WTC11 (cell line): ENCODE results near the gene KCNAB3. TPM values are rescaled to one million over a fixed set of nuclear protein-coding genes. Genes with fewer than 3 reads are reported as not detected.

Source experiments
- ATAC-seq: fragments of 200-7000 bp; cut with Tn5 transposase; 2 replicates; pipeline ENCODE4 v1.10.0; 2021; ENCODE audit warnings: mild to moderate bottlenecking, moderate library complexity
- CTCF ChIA-PET: fragments of 300-600 bp; sonication (Branson Sonifier 250); formaldehyde crosslinking; loops from one replicate; lab custom pipeline; 2021; ENCODE audit warnings: antibody characterized with exemption; lab: Charles Lee
- POLR2A ChIA-PET: fragments of 350-600 bp; sonication (Branson Sonifier 250); formaldehyde crosslinking; loops from one replicate; lab custom pipeline; 2021; ENCODE audit warnings: antibody characterized with exemption; lab: Charles Lee
- DNase-seq: peaks from one replicate; pipeline ENCODE4 v3.0.0; 2021; ENCODE audit warnings: low spot score
- H3K27ac Mint-ChIP-seq: 2 replicates; pipeline ENCODE4 v1.8.0; 2021; ENCODE audit warnings: mixed read lengths
- H3K27me3 Mint-ChIP-seq: 2 replicates; pipeline ENCODE4 v1.8.0; 2021; ENCODE audit warnings: low read depth, mild to moderate bottlenecking, moderate library complexity, mixed read lengths
- H3K36me3 Mint-ChIP-seq: 2 replicates; pipeline ENCODE4 v1.8.0; 2021; ENCODE audit warnings: mixed read lengths
- H3K4me1 Mint-ChIP-seq: 2 replicates; pipeline ENCODE4 v1.8.0; 2022; ENCODE audit warnings: mixed read lengths
- H3K4me3 Mint-ChIP-seq: 2 replicates; pipeline ENCODE4 v1.8.0; 2021; ENCODE audit warnings: mild to moderate bottlenecking, moderate library complexity, mixed read lengths
- H3K9me3 Mint-ChIP-seq: 2 replicates; pipeline ENCODE4 v1.8.0; 2021; ENCODE audit warnings: mixed read lengths
- CBFB ChIP-seq: sonication (generic); formaldehyde crosslinking; IDR thresholded peaks from 2 replicates; pipeline ENCODE4 v1.8.1; 2022; ENCODE audit warnings: mild to moderate bottlenecking, low read depth, missing genetic modification reagents
- CREB1 ChIP-seq: sonication (generic); formaldehyde crosslinking; IDR thresholded peaks from 2 replicates; pipeline ENCODE4 v1.8.0; 2023; ENCODE audit warnings: mild to moderate bottlenecking, missing genetic modification reagents
- ELF4 ChIP-seq: sonication (generic); formaldehyde crosslinking; IDR thresholded peaks from 2 replicates; pipeline ENCODE4 v1.8.1; 2022; ENCODE audit warnings: low read depth, mild to moderate bottlenecking, moderate library complexity, missing genetic modification reagents
- ESRRA ChIP-seq: sonication (generic); formaldehyde crosslinking; IDR thresholded peaks from 2 replicates; pipeline ENCODE4 v1.8.1; 2022; ENCODE audit warnings: mild to moderate bottlenecking, missing genetic modification reagents, borderline replicate concordance
- JUN ChIP-seq: sonication (generic); formaldehyde crosslinking; IDR thresholded peaks from 2 replicates; pipeline ENCODE4 v1.8.0; 2023; ENCODE audit warnings: mild to moderate bottlenecking, missing genetic modification reagents
- NFATC4 ChIP-seq: fragments of 250-450 bp; sonication (Bioruptor Pico); IDR thresholded peaks from 2 replicates; pipeline ENCODE4 v1.9.0; 2021; ENCODE audit warnings: mild to moderate bottlenecking
- NFYB ChIP-seq: sonication (generic); formaldehyde crosslinking; conservative IDR thresholded peaks from 2 replicates; pipeline ENCODE4 v1.8.0; 2022; ENCODE audit warnings: low read depth, missing genetic modification reagents
- NR1H2 ChIP-seq: sonication (generic); formaldehyde crosslinking; IDR thresholded peaks from 2 replicates; pipeline ENCODE4 v1.9.0; 2021; ENCODE audit warnings: mild to moderate bottlenecking, moderate library complexity, missing genetic modification reagents
- OVOL2 ChIP-seq: fragments of 250-450 bp; sonication (Bioruptor Pico); IDR thresholded peaks from 2 replicates; pipeline ENCODE4 v1.9.0; 2021; ENCODE audit warnings: mild to moderate bottlenecking, borderline replicate concordance
- PRDM15 ChIP-seq: sonication (generic); formaldehyde crosslinking; IDR thresholded peaks from 2 replicates; pipeline ENCODE4 v1.8.0; 2022; ENCODE audit warnings: missing genetic modification reagents
- RELA ChIP-seq: sonication (generic); formaldehyde crosslinking; IDR thresholded peaks from 2 replicates; pipeline ENCODE4 v1.8.1; 2022; ENCODE audit warnings: missing genetic modification reagents, mild to moderate bottlenecking, borderline replicate concordance
- ZNF423 ChIP-seq: fragments of 250-450 bp; sonication (Bioruptor Pico); IDR thresholded peaks from 2 replicates; pipeline ENCODE4 v2.1.2; 2022; ENCODE audit warnings: mild to moderate bottlenecking, moderate library complexity
- ZNF671 ChIP-seq: fragments of 250-450 bp; sonication (Bioruptor Pico); IDR thresholded peaks from 2 replicates; pipeline ENCODE4 v1.8.0; 2021; ENCODE audit warnings: mild to moderate bottlenecking
- total RNA-seq: library from RNA; stranded (reverse); gene quantifications from 3 replicates; pipeline ENCODE4 v1.2.3, GENCODE V29; 2021
- TF ChIP-seq, protein P1 (sequence below): sonication (generic); formaldehyde crosslinking; IDR thresholded peaks from 2 replicates; pipeline ENCODE4 v1.8.0; 2023; ENCODE audit warnings: mild to moderate bottlenecking, missing genetic modification reagents
- TF ChIP-seq, protein P2 (sequence below): fragments of 200-600 bp; IDR thresholded peaks from 2 replicates; pipeline ENCODE4 v1.8.0; 2022; ENCODE audit warnings: antibody characterized with exemption
- TF ChIP-seq, protein P3 (sequence below): sonication (generic); formaldehyde crosslinking; IDR thresholded peaks from 2 replicates; pipeline ENCODE4 v1.8.1; 2023; ENCODE audit warnings: mild to moderate bottlenecking, missing genetic modification reagents

Gene KCNAB3
- total RNA-seq, 1 experiment from 2014 or later = 3.2 TPM

DNA sequence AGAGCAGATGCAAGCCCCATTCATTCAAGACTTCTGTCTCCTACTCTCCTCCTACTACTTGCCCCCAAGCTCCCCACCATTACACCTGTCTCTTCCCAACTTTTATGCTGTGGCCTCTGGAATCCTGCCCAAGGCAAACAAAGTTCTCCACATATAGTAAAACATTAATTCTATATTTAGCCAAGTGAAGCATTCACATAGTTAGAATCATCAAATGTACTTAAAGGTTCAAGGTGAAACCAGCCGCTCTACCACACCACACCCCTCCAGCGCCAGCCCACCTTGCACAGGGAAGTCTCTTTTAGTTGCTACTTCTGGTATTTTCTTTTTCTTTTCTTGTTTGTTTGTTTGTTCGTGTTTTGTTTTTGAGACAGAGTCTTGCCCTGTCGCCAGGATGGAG, 47.4 kb upstream of the KCNAB3 start (continued):
- TF ChIP-seq PRDM15 (CRISPR knock-in tag) (no peak), ZNF671 (CRISPR knock-in tag) (no peak), OVOL2 (CRISPR knock-in tag) (no peak), CBFB (no peak), JUN (CRISPR knock-in tag) (no peak), RELA (CRISPR knock-in tag) (no peak)
- TF ChIP-seq, protein P1, sequence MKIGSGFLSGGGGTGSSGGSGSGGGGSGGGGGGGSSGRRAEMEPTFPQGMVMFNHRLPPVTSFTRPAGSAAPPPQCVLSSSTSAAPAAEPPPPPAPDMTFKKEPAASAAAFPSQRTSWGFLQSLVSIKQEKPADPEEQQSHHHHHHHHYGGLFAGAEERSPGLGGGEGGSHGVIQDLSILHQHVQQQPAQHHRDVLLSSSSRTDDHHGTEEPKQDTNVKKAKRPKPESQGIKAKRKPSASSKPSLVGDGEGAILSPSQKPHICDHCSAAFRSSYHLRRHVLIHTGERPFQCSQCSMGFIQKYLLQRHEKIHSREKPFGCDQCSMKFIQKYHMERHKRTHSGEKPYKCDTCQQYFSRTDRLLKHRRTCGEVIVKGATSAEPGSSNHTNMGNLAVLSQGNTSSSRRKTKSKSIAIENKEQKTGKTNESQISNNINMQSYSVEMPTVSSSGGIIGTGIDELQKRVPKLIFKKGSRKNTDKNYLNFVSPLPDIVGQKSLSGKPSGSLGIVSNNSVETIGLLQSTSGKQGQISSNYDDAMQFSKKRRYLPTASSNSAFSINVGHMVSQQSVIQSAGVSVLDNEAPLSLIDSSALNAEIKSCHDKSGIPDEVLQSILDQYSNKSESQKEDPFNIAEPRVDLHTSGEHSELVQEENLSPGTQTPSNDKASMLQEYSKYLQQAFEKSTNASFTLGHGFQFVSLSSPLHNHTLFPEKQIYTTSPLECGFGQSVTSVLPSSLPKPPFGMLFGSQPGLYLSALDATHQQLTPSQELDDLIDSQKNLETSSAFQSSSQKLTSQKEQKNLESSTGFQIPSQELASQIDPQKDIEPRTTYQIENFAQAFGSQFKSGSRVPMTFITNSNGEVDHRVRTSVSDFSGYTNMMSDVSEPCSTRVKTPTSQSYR = no peak
- TF ChIP-seq, all 79 proteins: peak for 0

GRCh38 chr17:7974638-7975131, 45.0 kb upstream of the KCNAB3 start:
- no peak for ATAC-seq
- no peak overlapping the region for H3K27ac Mint-ChIP-seq
- H3K9me3 Mint-ChIP-seq = peaks cover 18% of the 10 kb centered on the region
- H3K4me3 Mint-ChIP-seq = no peak overlapping the region
- no peak for TF ChIP-seq NR1H2
- no peak for TF ChIP-seq NFATC4 (CRISPR knock-in tag)
- no peak for TF ChIP-seq OVOL2 (CRISPR knock-in tag)
- no peak for TF ChIP-seq ELF4 (CRISPR knock-in tag)
- no peak for TF ChIP-seq NFYB (CRISPR knock-in tag)
- TF ChIP-seq, protein P2, sequence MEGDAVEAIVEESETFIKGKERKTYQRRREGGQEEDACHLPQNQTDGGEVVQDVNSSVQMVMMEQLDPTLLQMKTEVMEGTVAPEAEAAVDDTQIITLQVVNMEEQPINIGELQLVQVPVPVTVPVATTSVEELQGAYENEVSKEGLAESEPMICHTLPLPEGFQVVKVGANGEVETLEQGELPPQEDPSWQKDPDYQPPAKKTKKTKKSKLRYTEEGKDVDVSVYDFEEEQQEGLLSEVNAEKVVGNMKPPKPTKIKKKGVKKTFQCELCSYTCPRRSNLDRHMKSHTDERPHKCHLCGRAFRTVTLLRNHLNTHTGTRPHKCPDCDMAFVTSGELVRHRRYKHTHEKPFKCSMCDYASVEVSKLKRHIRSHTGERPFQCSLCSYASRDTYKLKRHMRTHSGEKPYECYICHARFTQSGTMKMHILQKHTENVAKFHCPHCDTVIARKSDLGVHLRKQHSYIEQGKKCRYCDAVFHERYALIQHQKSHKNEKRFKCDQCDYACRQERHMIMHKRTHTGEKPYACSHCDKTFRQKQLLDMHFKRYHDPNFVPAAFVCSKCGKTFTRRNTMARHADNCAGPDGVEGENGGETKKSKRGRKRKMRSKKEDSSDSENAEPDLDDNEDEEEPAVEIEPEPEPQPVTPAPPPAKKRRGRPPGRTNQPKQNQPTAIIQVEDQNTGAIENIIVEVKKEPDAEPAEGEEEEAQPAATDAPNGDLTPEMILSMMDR = no peak
- TF ChIP-seq ZNF423 (CRISPR knock-in tag) = no peak
- TF ChIP-seq, all 79 proteins: peak for 0
- H3K36me3 Mint-ChIP-seq = peaks cover 13% of the 10 kb centered on the region
- CTCF ChIA-PET = interaction anchor here (1.4 to 1.5 kb wide), 2 partner anchors 14 to 62 kb away, joined by 4 to 5 read pairs; no protein-coding TSS in a partner anchor
- POLR2A ChIA-PET = no interaction called here
- H3K27me3 Mint-ChIP-seq = peaks cover 30% of the 10 kb centered on the region
- DNase-seq = no peak
- no peaks in the 10 kb centered on the region for H3K4me1 Mint-ChIP-seq

DNA sequence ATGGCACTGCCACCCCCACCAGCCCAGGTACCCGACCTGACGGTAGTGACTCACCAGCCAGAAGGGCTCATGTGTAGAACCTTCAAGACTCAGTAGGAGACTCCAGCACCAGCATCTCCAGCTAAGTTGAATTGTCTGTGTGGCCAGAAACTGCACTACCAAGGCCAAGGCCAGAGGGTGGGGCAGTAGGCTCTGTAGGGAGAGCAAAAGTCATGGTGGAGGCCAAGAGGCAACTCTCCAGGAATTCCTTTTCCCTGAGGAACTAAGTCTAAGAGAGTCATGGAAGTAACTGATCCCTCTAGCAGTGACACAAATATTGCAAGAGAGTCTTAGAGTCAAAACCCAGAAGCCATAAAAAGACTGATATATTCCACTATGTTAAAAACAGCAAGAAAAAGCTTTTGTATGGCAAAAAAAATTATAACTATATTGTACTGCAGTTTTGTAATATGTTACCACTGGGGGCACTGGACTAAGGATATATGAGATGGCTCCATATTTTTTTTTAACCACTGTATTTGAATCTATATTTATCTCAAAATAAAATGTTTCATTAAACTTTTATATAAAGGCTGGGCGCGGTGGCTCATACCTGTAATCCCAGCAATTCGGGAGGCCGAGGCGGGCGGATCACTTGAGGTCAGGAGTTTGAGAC, 42.6 kb upstream of the KCNAB3 start:
- TF ChIP-seq, protein P3, sequence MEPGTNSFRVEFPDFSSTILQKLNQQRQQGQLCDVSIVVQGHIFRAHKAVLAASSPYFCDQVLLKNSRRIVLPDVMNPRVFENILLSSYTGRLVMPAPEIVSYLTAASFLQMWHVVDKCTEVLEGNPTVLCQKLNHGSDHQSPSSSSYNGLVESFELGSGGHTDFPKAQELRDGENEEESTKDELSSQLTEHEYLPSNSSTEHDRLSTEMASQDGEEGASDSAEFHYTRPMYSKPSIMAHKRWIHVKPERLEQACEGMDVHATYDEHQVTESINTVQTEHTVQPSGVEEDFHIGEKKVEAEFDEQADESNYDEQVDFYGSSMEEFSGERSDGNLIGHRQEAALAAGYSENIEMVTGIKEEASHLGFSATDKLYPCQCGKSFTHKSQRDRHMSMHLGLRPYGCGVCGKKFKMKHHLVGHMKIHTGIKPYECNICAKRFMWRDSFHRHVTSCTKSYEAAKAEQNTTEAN (CRISPR knock-in tag) = no peak
- TF ChIP-seq CREB1 (CRISPR knock-in tag) = no peak
- TF ChIP-seq ESRRA = no peak
- no peak for TF ChIP-seq NR1H2
- Mint-ChIP-seq H3K4me1 (no peaks in the 10 kb centered on the region), H3K27ac (no peak overlapping the region), H3K36me3 (peaks cover 13% of the 10 kb centered on the region), H3K27me3 (peaks cover 28% of the 10 kb centered on the region), H3K9me3 (peaks cover 18% of the 10 kb centered on the region), H3K4me3 (no peak overlapping the region)
- POLR2A ChIA-PET = interaction anchor here (0.6 kb wide), 1 partner anchor 311 kb away, joined by 3 read pairs; no protein-coding TSS in a partner anchor
- DNase-seq (no peak), ATAC-seq (no peak)
- CTCF ChIA-PET = interaction anchor here (3.1 to 3.4 kb wide), 2 partner anchors 17 to 85 kb away, joined by 8 to 38 read pairs; no protein-coding TSS in a partner anchor
